Nephron progenitor cell (in vitro differentiated cells): ENCODE data around the gene PATL2.

ENCODE experiments used
- DNase-seq: peaks from one replicate; pipeline ENCODE4 v3.0.0; 2021
- H3K27ac Mint-ChIP-seq: 2 replicates; pipeline ENCODE4 v1.8.0; 2021; ENCODE audit warnings: mild to moderate bottlenecking, moderate library complexity, mixed read lengths
- H3K27me3 Mint-ChIP-seq: 2 replicates; pipeline ENCODE4 v1.8.0; 2021; ENCODE audit warnings: mild to moderate bottlenecking, low read depth, mixed read lengths; ENCODE audit not compliant: poor library complexity
- H3K36me3 Mint-ChIP-seq: 2 replicates; pipeline ENCODE4 v1.8.0; 2021; ENCODE audit warnings: low read depth, mixed read lengths
- H3K4me1 Mint-ChIP-seq: 2 replicates; pipeline ENCODE4 v1.8.0; 2021; ENCODE audit warnings: mixed read lengths
- H3K4me3 Mint-ChIP-seq: 2 replicates; pipeline ENCODE4 v1.8.0; 2021; ENCODE audit warnings: mild to moderate bottlenecking, moderate library complexity, mixed read lengths
- H3K9me3 Mint-ChIP-seq: 2 replicates; pipeline ENCODE4 v1.8.0; 2021; ENCODE audit warnings: mild to moderate bottlenecking, moderate library complexity, mixed read lengths
- CTCF ChIP-seq: fragments of 200-600 bp; sonication (generic); IDR thresholded peaks from 2 replicates; pipeline ENCODE4 v1.5.0; 2021; ENCODE audit warnings: antibody characterized with exemption

PATL2 gene

GRCh38 chr15:44682211-44682610, 28.9 kb downstream of the PATL2 start:
- no peak for DNase-seq
- Mint-ChIP-seq H3K4me1 (peaks cover 43% of the 10 kb centered on the region), H3K27me3 (peaks cover 11% of the 10 kb centered on the region), H3K9me3 (peaks cover 27% of the 10 kb centered on the region), H3K27ac (no peak overlapping the region), H3K36me3 (peaks cover 4% of the 10 kb centered on the region), H3K4me3 (no peak overlapping the region)
- TF ChIP-seq CTCF = no peak

- peaks cover 27% of the 10 kb centered on the region for H3K27me3 Mint-ChIP-seq
- no peak for DNase-seq
- peaks cover 15% of the 10 kb centered on the region for H3K4me1 Mint-ChIP-seq
- no peak for TF ChIP-seq CTCF
- H3K4me3 Mint-ChIP-seq = no peak overlapping the region
- H3K9me3 Mint-ChIP-seq = peaks cover 5% of the 10 kb centered on the region
- no peak overlapping the region for H3K27ac Mint-ChIP-seq
- H3K36me3 Mint-ChIP-seq = no peaks in the 10 kb centered on the region
These were observed 34.4 kb downstream of the PATL2 start for GRCh38 chr15:44676676-44677075.

- H3K36me3 Mint-ChIP-seq = no peaks in the 10 kb centered on the region
- no peak for TF ChIP-seq CTCF
- peaks cover 5% of the 10 kb centered on the region for H3K9me3 Mint-ChIP-seq
- H3K27ac Mint-ChIP-seq = no peak overlapping the region
- H3K4me3 Mint-ChIP-seq = no peak overlapping the region
- H3K27me3 Mint-ChIP-seq = peaks cover 28% of the 10 kb centered on the region
- peaks cover 9% of the 10 kb centered on the region for H3K4me1 Mint-ChIP-seq
- DNase-seq = no peak
These were observed 35.2 kb downstream of the PATL2 start for GRCh38 chr15:44675911-44676310.

- Mint-ChIP-seq H3K36me3 (no peaks in the 10 kb centered on the region), H3K27me3 (peaks cover 37% of the 10 kb centered on the region), H3K27ac (no peak overlapping the region), H3K4me3 (no peak overlapping the region), H3K9me3 (no peaks in the 10 kb centered on the region), H3K4me1 (no peaks in the 10 kb centered on the region)
- DNase-seq = no peak
- TF ChIP-seq CTCF = no peak
These were observed 37.5 kb downstream of the PATL2 start for GRCh38 chr15:44673639-44674038.

GRCh38 chr15:44670087-44670950, 40.8 kb downstream of the PATL2 start:
- H3K27me3 Mint-ChIP-seq = peaks cover 36% of the 10 kb centered on the region
- TF ChIP-seq CTCF = no peak
- H3K4me1 Mint-ChIP-seq = no peaks in the 10 kb centered on the region
- H3K27ac Mint-ChIP-seq = peak overlapping the region; percentile 58
- no peak for DNase-seq
- no peak overlapping the region for H3K4me3 Mint-ChIP-seq
- H3K36me3 Mint-ChIP-seq = no peaks in the 10 kb centered on the region
- H3K9me3 Mint-ChIP-seq = no peaks in the 10 kb centered on the region

GRCh38 chr15:44668921-44669320, 42.2 kb downstream of the PATL2 start:
- H3K27me3 Mint-ChIP-seq = peaks cover 36% of the 10 kb centered on the region
- no peak for DNase-seq
- H3K4me3 Mint-ChIP-seq = no peak overlapping the region
- H3K4me1 Mint-ChIP-seq = peaks cover 2% of the 10 kb centered on the region
- no peak for TF ChIP-seq CTCF
- H3K36me3 Mint-ChIP-seq = no peaks in the 10 kb centered on the region
- H3K27ac Mint-ChIP-seq = no peak overlapping the region
- H3K9me3 Mint-ChIP-seq = no peaks in the 10 kb centered on the region
